ENCODE measurements around the gene CCDC57. TPM values are rescaled to one million over a fixed set of nuclear protein-coding genes. Genes with fewer than 3 reads are reported as not detected.
A peak's percentile ranks its signal among the peaks of the same experiment; 100 is the strongest.

The CCDC57 gene
- total RNA-seq, 1 experiment from 2014 or later = 8.4 TPM

GRCh38 chr17:82076018-82076784 is 136.4 kb downstream of the CCDC57 start:
- no peak for DNase-seq (ENCODE audit: low read depth)
- in situ Hi-C loops (cut with HindIII; ENCODE audit: low pct_unique_long_range_greater_than_20kb, low sequenced_read_pairs) = no loop called here

GRCh38 chr17:82073446-82073845 is 139.2 kb downstream of the CCDC57 start:
- in situ Hi-C loops (cut with HindIII; ENCODE audit: low pct_unique_long_range_greater_than_20kb, low sequenced_read_pairs) = no loop called here
- DNase-seq (ENCODE audit: low read depth) = no peak

GRCh38 chr17:82072827-82073226 is 139.8 kb downstream of the CCDC57 start:
- no peak for DNase-seq (ENCODE audit: low read depth)

GRCh38 chr17:82070611-82071010 is 142.0 kb downstream of the CCDC57 start:
- in situ Hi-C loops (cut with HindIII; ENCODE audit: low pct_unique_long_range_greater_than_20kb, low sequenced_read_pairs) = no loop called here
- no peak for DNase-seq (ENCODE audit: low read depth)

More at GRCh38 chr17:82072827-82073226, 139.8 kb downstream of the CCDC57 start:
- in situ Hi-C loops (cut with HindIII; ENCODE audit: low pct_unique_long_range_greater_than_20kb, low sequenced_read_pairs) = no loop called here

- in situ Hi-C loops (cut with HindIII; ENCODE audit: low pct_unique_long_range_greater_than_20kb, low sequenced_read_pairs) = no loop called here
Measured at GRCh38 chr17:82065638-82066303, 146.9 kb downstream of the CCDC57 start, which contains the start of gene DUS1L. Gene DUS1L, minus strand, starts transcription at chr17:82065804. Its CDS starts 745 bp downstream, at chr17:82065059.

GRCh38 chr17:82065193-82065637 is 147.4 kb downstream of the CCDC57 start:
- no peak for DNase-seq (ENCODE audit: low read depth)
- in situ Hi-C loops (cut with HindIII; ENCODE audit: low pct_unique_long_range_greater_than_20kb, low sequenced_read_pairs) = no loop called here

More at GRCh38 chr17:82065638-82066303, 146.9 kb downstream of the CCDC57 start, which contains the start of gene DUS1L:
- DNase-seq (ENCODE audit: low read depth) = peak; percentile 34

GRCh38 chr17:82064433-82065192 is 148.0 kb downstream of the CCDC57 start:
- in situ Hi-C loops (cut with HindIII; ENCODE audit: low pct_unique_long_range_greater_than_20kb, low sequenced_read_pairs) = no loop called here
- no peak for DNase-seq (ENCODE audit: low read depth)

- no peak for DNase-seq (ENCODE audit: low read depth)
- in situ Hi-C loops (cut with HindIII; ENCODE audit: low pct_unique_long_range_greater_than_20kb, low sequenced_read_pairs) = no loop called here
Measured at GRCh38 chr17:82063424-82064415, 148.9 kb downstream of the CCDC57 start.

GRCh38 chr17:82062984-82063368 is 149.7 kb downstream of the CCDC57 start:
- in situ Hi-C loops (cut with HindIII; ENCODE audit: low pct_unique_long_range_greater_than_20kb, low sequenced_read_pairs) = no loop called here
- no peak for DNase-seq (ENCODE audit: low read depth)

GRCh38 chr17:82062076-82062983 is 150.3 kb downstream of the CCDC57 start:
- in situ Hi-C loops (cut with HindIII; ENCODE audit: low pct_unique_long_range_greater_than_20kb, low sequenced_read_pairs) = no loop called here
- DNase-seq (ENCODE audit: low read depth) = no peak

- DNase-seq (ENCODE audit: low read depth) = no peak
- in situ Hi-C loops (cut with HindIII; ENCODE audit: low pct_unique_long_range_greater_than_20kb, low sequenced_read_pairs) = no loop called here
Measured at GRCh38 chr17:82061047-82061925, 151.4 kb downstream of the CCDC57 start.

- in situ Hi-C loops (cut with HindIII; ENCODE audit: low pct_unique_long_range_greater_than_20kb, low sequenced_read_pairs) = no loop called here
- no peak for DNase-seq (ENCODE audit: low read depth)
Measured at GRCh38 chr17:82060614-82061013, 152.0 kb downstream of the CCDC57 start.

GRCh38 chr17:82060001-82060380 is 152.7 kb downstream of the CCDC57 start:
- DNase-seq (ENCODE audit: low read depth) = no peak
- in situ Hi-C loops (cut with HindIII; ENCODE audit: low pct_unique_long_range_greater_than_20kb, low sequenced_read_pairs) = no loop called here

- in situ Hi-C loops (cut with HindIII; ENCODE audit: low pct_unique_long_range_greater_than_20kb, low sequenced_read_pairs) = no loop called here
- no peak for DNase-seq (ENCODE audit: low read depth)
Measured at GRCh38 chr17:82059272-82060000, 153.2 kb downstream of the CCDC57 start.

- in situ Hi-C loops (cut with HindIII; ENCODE audit: low pct_unique_long_range_greater_than_20kb, low sequenced_read_pairs) = no loop called here
- DNase-seq (ENCODE audit: low read depth) = no peak
Measured at GRCh38 chr17:82058855-82059249, 153.8 kb downstream of the CCDC57 start.
